Suprapubic skin (tissue), 4 donors: ENCODE measurements around the gene USP35. TPM values are rescaled to one million over a fixed set of nuclear protein-coding genes. Genes with fewer than 3 reads are reported as not detected.

Experiments
- DNase-seq, 2 donors: peaks; one replicate each; pipeline ENCODE4 v3.0.0-alpha.2; 2019; ENCODE audit warnings: low spot score in 2 of 2
- H3K27ac ChIP-seq: fragments of 200-600 bp; sonication (generic); one replicate; pipeline ENCODE4 v1.5.1; 2019
- H3K27me3 ChIP-seq: fragments of 200-600 bp; sonication (generic); one replicate; pipeline ENCODE4 v1.5.1; 2019
- H3K36me3 ChIP-seq: fragments of 200-600 bp; sonication (generic); one replicate; pipeline ENCODE4 v1.5.1; 2019
- H3K4me1 ChIP-seq: fragments of 200-600 bp; sonication (generic); one replicate; pipeline ENCODE4 v1.5.1; 2019
- H3K4me3 ChIP-seq: fragments of 200-600 bp; sonication (generic); one replicate; pipeline ENCODE4 v1.5.1; 2019; ENCODE audit warnings: mild to moderate bottlenecking
- H3K9me3 ChIP-seq: fragments of 200-600 bp; sonication (generic); one replicate; pipeline ENCODE4 v1.5.1; 2019
- EP300 ChIP-seq: sonication (generic); formaldehyde crosslinking; IDR thresholded peaks from one replicate; pipeline ENCODE4 v1.6.1; 2017; ENCODE audit warnings: antibody characterized with exemption
- POLR2A ChIP-seq, 2 donors: fragments of 450-650 bp; IDR thresholded peaks; one replicate each; pipeline ENCODE4 v1.6.1; 2017; ENCODE audit warnings: antibody characterized with exemption in 2 of 2, mild to moderate bottlenecking in 2 of 2, moderate library complexity in 2 of 2
- POLR2AphosphoS5 ChIP-seq, 3 donors: sonication (generic); formaldehyde crosslinking; IDR thresholded peaks; one replicate each; pipeline ENCODE4 v1.6.1; 2017; ENCODE audit warnings: antibody characterized with exemption in 3 of 3
- WGBS: methylation state at CpG from one replicate; pipeline ENCODE4 v1.1.5; 2018; 5-methylcytosine and 5-hydroxymethylcytosine counted together
- total RNA-seq, 4 donors: library from RNA; depleted of rRNA; stranded (reverse); fragments of >200 nt; gene quantifications; one replicate each; pipeline ENCODE4 v1.1.0, GENCODE V29; 2016
- TF ChIP-seq, protein P1 (sequence below), 2 donors: fragments of 200-600 bp in 1 of 2; fragments of 450-650 bp in 1 of 2; sonication (generic) in 1 of 2; IDR thresholded peaks; one replicate each; pipeline ENCODE4 v1.5.1; 2016 to 2019; ENCODE audit warnings: antibody characterized with exemption in 2 of 2, mild to moderate bottlenecking in 1 of 2, moderate library complexity in 1 of 2

USP35 gene
- total RNA-seq, 4 donors from 2014 or later, result 2.3 to 9.6 (median 5.6) TPM

GRCh38 chr11:78261367-78261766 is 72.6 kb downstream of the USP35 start:
- Histone ChIP-seq H3K36me3 (no peaks in the 10 kb centered on the region), H3K27ac (no peak overlapping the region), H3K27me3 (no peaks in the 10 kb centered on the region), H3K9me3 (no peaks in the 10 kb centered on the region), H3K4me1 (peaks cover 7% of the 10 kb centered on the region), H3K4me3 (no peak overlapping the region)
- WGBS, result 68% methylated on average over 4 of the region's 4 CpGs
- TF ChIP-seq EP300 (no peak), POLR2A (IDR thresholded peaks at IDR 0.05) (no peak), POLR2AphosphoS5 (IDR thresholded peaks at IDR 0.05) (no peak)
- TF ChIP-seq, protein P1, sequence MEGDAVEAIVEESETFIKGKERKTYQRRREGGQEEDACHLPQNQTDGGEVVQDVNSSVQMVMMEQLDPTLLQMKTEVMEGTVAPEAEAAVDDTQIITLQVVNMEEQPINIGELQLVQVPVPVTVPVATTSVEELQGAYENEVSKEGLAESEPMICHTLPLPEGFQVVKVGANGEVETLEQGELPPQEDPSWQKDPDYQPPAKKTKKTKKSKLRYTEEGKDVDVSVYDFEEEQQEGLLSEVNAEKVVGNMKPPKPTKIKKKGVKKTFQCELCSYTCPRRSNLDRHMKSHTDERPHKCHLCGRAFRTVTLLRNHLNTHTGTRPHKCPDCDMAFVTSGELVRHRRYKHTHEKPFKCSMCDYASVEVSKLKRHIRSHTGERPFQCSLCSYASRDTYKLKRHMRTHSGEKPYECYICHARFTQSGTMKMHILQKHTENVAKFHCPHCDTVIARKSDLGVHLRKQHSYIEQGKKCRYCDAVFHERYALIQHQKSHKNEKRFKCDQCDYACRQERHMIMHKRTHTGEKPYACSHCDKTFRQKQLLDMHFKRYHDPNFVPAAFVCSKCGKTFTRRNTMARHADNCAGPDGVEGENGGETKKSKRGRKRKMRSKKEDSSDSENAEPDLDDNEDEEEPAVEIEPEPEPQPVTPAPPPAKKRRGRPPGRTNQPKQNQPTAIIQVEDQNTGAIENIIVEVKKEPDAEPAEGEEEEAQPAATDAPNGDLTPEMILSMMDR (IDR thresholded peaks at IDR 0.05), result no peak
- DNase-seq, result no peak

GRCh38 chr11:78261828-78262227 is 73.1 kb downstream of the USP35 start:
- Histone ChIP-seq H3K27me3 (no peaks in the 10 kb centered on the region), H3K36me3 (no peaks in the 10 kb centered on the region), H3K4me1 (peaks cover 3% of the 10 kb centered on the region), H3K27ac (no peak overlapping the region), H3K9me3 (no peaks in the 10 kb centered on the region), H3K4me3 (no peak overlapping the region)
- TF ChIP-seq POLR2A (IDR thresholded peaks at IDR 0.05), result no peak
- TF ChIP-seq, protein P1 (IDR thresholded peaks at IDR 0.05), result no peak
- no peak for TF ChIP-seq POLR2AphosphoS5 (IDR thresholded peaks at IDR 0.05)
- TF ChIP-seq EP300, result no peak
- DNase-seq, result no peak
- WGBS, result 86% methylated on average over 4 of the region's 4 CpGs

GRCh38 chr11:78262238-78262637 is 73.5 kb downstream of the USP35 start:
- no peak for DNase-seq
- 71% methylated on average over 4 of the region's 5 CpGs for WGBS
- Histone ChIP-seq H3K9me3 (no peaks in the 10 kb centered on the region), H3K27me3 (no peaks in the 10 kb centered on the region), H3K4me1 (peaks cover under 1% of the 10 kb centered on the region), H3K27ac (no peak overlapping the region), H3K4me3 (no peak overlapping the region), H3K36me3 (no peaks in the 10 kb centered on the region)
- TF ChIP-seq EP300 (no peak), POLR2AphosphoS5 (IDR thresholded peaks at IDR 0.05) (no peak), POLR2A (IDR thresholded peaks at IDR 0.05) (no peak)
- TF ChIP-seq, protein P1 (IDR thresholded peaks at IDR 0.05), result no peak

DNA sequence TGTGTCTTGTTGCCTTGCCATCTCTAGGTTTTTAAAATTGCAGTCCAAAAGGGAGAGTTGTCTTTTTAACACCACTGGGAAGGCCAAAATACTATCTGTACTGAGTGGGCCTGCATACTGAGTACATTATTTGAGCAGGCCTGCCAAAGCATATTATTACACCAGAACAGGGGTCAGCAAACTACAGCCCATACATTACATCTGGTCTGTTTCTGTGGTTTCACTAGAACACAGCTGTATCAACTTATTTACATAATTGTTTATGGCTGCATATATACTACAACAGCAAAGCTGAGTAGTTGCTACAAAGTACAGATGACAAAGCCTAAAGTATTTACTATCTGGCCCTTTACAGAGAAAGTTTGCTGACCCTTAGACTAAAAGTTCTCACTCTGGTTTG is 74.0 kb downstream of the USP35 start:
- no peaks in the 10 kb centered on the region for H3K4me1 ChIP-seq
- H3K4me3 ChIP-seq, result no peak overlapping the region
- no peaks in the 10 kb centered on the region for H3K27me3 ChIP-seq
- H3K36me3 ChIP-seq, result no peaks in the 10 kb centered on the region
- no peaks in the 10 kb centered on the region for H3K9me3 ChIP-seq
- no peak for DNase-seq
- H3K27ac ChIP-seq, result no peak overlapping the region
- TF ChIP-seq, protein P1 (IDR thresholded peaks at IDR 0.05), result no peak
- no peak for TF ChIP-seq EP300
- TF ChIP-seq POLR2A (IDR thresholded peaks at IDR 0.05), result no peak
- no peak for TF ChIP-seq POLR2AphosphoS5 (IDR thresholded peaks at IDR 0.05)

Other genes with a start within 250 kb of the USP35 start
- gene INTS4, start 194.3 kb upstream of the USP35 start, total RNA-seq, result 10 to 100 TPM; 18.8 to 73.9 (median 26.4) TPM
- gene KCTD14, start 165.6 kb upstream of the USP35 start, total RNA-seq, result 1 to 10 TPM; 1.8 to 6.0 (median 3.3) TPM
- gene THRSP, start 125.1 kb upstream of the USP35 start, total RNA-seq, result 100 to 1,000 TPM in 1 of 4 donors, 10 to 100 TPM in 3; 17.9 to 129 (median 47.3) TPM
- gene NDUFC2, start 109.1 kb upstream of the USP35 start, total RNA-seq, result 100 to 1,000 TPM; 100 to 161 (median 115) TPM
- gene ALG8, start 49.3 kb upstream of the USP35 start, total RNA-seq, result 10 to 100 TPM; 15.6 to 26.7 (median 21.2) TPM
- 10 to 100 TPM in 1 of 4 donors, 1 to 10 TPM in 3; 3.6 to 11.1 (median 4.3) TPM for gene KCTD21, start 293 bp upstream of the USP35 start, total RNA-seq
- 10 to 100 TPM; 13.4 to 28.4 (median 19.8) TPM for gene GAB2, start 228.9 kb downstream of the USP35 start, total RNA-seq